ENCODE measurements around the gene KANSL1. TPM values are rescaled to one million over a fixed set of nuclear protein-coding genes. Genes with fewer than 3 reads are reported as not detected.

The KANSL1 gene
- total and polyA plus RNA-seq, 10 of the 15 experiments (the other 5 are each of a cell fraction or from before 2014, with no cell fraction given), result 4.7 to 60.6 (median 28.0) TPM

- in situ Hi-C loops (cut with MboI) (no loop called here), intact Hi-C loops (cut with micrococcal nuclease; ENCODE audit: unreplicated experiment) (no loop called here)
- TF ChIP-seq, protein P1, sequence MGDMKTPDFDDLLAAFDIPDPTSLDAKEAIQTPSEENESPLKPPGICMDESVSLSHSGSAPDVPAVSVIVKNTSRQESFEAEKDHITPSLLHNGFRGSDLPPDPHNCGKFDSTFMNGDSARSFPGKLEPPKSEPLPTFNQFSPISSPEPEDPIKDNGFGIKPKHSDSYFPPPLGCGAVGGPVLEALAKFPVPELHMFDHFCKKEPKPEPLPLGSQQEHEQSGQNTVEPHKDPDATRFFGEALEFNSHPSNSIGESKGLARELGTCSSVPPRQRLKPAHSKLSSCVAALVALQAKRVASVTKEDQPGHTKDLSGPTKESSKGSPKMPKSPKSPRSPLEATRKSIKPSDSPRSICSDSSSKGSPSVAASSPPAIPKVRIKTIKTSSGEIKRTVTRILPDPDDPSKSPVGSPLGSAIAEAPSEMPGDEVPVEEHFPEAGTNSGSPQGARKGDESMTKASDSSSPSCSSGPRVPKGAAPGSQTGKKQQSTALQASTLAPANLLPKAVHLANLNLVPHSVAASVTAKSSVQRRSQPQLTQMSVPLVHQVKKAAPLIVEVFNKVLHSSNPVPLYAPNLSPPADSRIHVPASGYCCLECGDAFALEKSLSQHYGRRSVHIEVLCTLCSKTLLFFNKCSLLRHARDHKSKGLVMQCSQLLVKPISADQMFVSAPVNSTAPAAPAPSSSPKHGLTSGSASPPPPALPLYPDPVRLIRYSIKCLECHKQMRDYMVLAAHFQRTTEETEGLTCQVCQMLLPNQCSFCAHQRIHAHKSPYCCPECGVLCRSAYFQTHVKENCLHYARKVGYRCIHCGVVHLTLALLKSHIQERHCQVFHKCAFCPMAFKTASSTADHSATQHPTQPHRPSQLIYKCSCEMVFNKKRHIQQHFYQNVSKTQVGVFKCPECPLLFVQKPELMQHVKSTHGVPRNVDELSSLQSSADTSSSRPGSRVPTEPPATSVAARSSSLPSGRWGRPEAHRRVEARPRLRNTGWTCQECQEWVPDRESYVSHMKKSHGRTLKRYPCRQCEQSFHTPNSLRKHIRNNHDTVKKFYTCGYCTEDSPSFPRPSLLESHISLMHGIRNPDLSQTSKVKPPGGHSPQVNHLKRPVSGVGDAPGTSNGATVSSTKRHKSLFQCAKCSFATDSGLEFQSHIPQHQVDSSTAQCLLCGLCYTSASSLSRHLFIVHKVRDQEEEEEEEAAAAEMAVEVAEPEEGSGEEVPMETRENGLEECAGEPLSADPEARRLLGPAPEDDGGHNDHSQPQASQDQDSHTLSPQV (IDR thresholded peaks at IDR 0.05), result no peak
- TF ChIP-seq TCF7 (IDR thresholded peaks at IDR 0.05; ENCODE audit: borderline replicate concordance) (no peak), POU2F2 (IDR thresholded peaks at IDR 0.05; ENCODE audit: borderline replicate concordance, low read depth, low read length) (no peak), NR2F1 (conservative IDR thresholded peaks at IDR 0.05) (no peak), JUNB (IDR thresholded peaks at IDR 0.05) (no peak), SIN3A (IDR thresholded peaks at IDR 0.05; ENCODE audit: low read depth, low read length) (no peak), MTA2 (IDR thresholded peaks at IDR 0.05; ENCODE audit: low read depth) (no peak), MYC (IDR thresholded peaks at IDR 0.05; ENCODE audit: insufficient read depth, insufficient read length, insufficient replicate concordance, low read length, severe bottlenecking) (no peak), KDM1A (IDR thresholded peaks at IDR 0.05; ENCODE audit: borderline replicate concordance) (no peak)
- Histone ChIP-seq H3K36me3 (ENCODE audit: control insufficient read depth in 2 of 2, insufficient read depth in 2 of 2, low read length in 1 of 2) (peaks cover 4 to 6% of the 10 kb centered on the region in 2 experiments; a peak in 3 of 4 replicates), H3K4me1 (ENCODE audit: control insufficient read depth, insufficient read depth, low read length) (no peaks in the 10 kb centered on the region), H3K9ac (ENCODE audit: control insufficient read depth, insufficient read depth, low read length) (no peak overlapping the region), H3K4me3 (no peak overlapping the region), H3K27me3 (replicated peaks in 1 of 2; ENCODE audit: control insufficient read depth in 2 of 2, insufficient read depth in 2 of 2, low read length in 1 of 2) (no peaks in the 10 kb centered on the region), H3K27ac (ENCODE audit: control insufficient read depth, insufficient read depth) (no peak overlapping the region), H2AFZ (ENCODE audit: control insufficient read depth, low read depth, low read length) (no peak overlapping the region), H4K20me1 (ENCODE audit: control insufficient read depth, insufficient read depth) (no peaks in the 10 kb centered on the region), H3K9me3 (replicated peaks; ENCODE audit: control insufficient read depth, insufficient read depth, low read length) (peaks cover 7% of the 10 kb centered on the region), H3K4me2 (ENCODE audit: control insufficient read depth, insufficient read depth) (no peak overlapping the region), H3K79me2 (ENCODE audit: control insufficient read depth, insufficient read depth, low read length) (peaks cover 31% of the 10 kb centered on the region)
- CTCF ChIA-PET, result interaction anchor here (1.1 to 9.7 kb wide), 5 partner anchors 9 to 206 kb away, joined by 4 to 152 read pairs (median 65); no protein-coding TSS in a partner anchor
- no TSS peak for BruUV-seq (replicated peaks)
- no peak for ATAC-seq
- RAD21 ChIA-PET (ENCODE audit: unreplicated experiment), result no interaction called here
- SMC1A ChIA-PET (ENCODE audit: uncharacterized antibody, unreplicated experiment), result interaction anchor here (0.7 to 7.2 kb wide), 6 partner anchors 11 to 205 kb away, joined by 3 to 68 read pairs (median 3); no protein-coding TSS in a partner anchor
- DNase-seq (ENCODE audit: low read depth, low spot score), result no peak
- POLR2A ChIA-PET, result interaction anchor here (0.7 to 1.1 kb wide), 2 partner anchors 7 to 889 kb away, joined by 4 to 8 read pairs; no protein-coding TSS in a partner anchor
- FAIRE-seq, result no peak
- 96% methylated on average over 8 of the region's 8 CpGs for WGBS (ENCODE audit: insufficient coverage, insufficient replicate concordance, low lambda C conversion rate, missing lambda C conversion rate)
Observed at GRCh38 chr17:46208997-46209396, 15.8 kb upstream of the KANSL1 start.
